Measurements from ENCODE around the gene FYCO1. TPM values are rescaled to one million over a fixed set of nuclear protein-coding genes. Genes with fewer than 3 reads are reported as not detected.

The FYCO1 gene
- total RNA-seq, 1 experiment from 2014 or later, result 19.7 TPM

- DNase-seq, result no peak
- Histone ChIP-seq H3K9me2 (ENCODE audit: insufficient read depth) (no peaks in the 10 kb centered on the region), H3K79me2 (ENCODE audit: low read depth) (peaks cover 56% of the 10 kb centered on the region), H3K4me1 (replicated peaks; ENCODE audit: insufficient read depth) (peaks cover 29% of the 10 kb centered on the region), H2AFZ (no peak overlapping the region), H3K4me3 (no peak overlapping the region), H3K36me3 (ENCODE audit: low read depth) (no peaks in the 10 kb centered on the region), H3K27me3 (ENCODE audit: insufficient read depth, low read depth) (no peaks in the 10 kb centered on the region), H3K9me3 (ENCODE audit: insufficient read depth, low read depth) (no peaks in the 10 kb centered on the region), H3F3A (ENCODE audit: insufficient read depth, low read depth) (peaks cover 5% of the 10 kb centered on the region; the same call in 1 of the 2 replicates), H3K27ac (no peak overlapping the region), H4K20me1 (ENCODE audit: insufficient read depth) (no peaks in the 10 kb centered on the region), H3K4me2 (no peak overlapping the region)
- intact Hi-C loops (cut with micrococcal nuclease; ENCODE audit: unreplicated experiment), result no loop called here
- no peak for TF ChIP-seq EZH2 (IDR thresholded peaks at IDR 0.05; ENCODE audit: low read depth)
- ChIA-PET CTCF (no interaction called here), POLR2A (ENCODE audit: unreplicated experiment) (no interaction called here)
- no TSS peak for BruUV-seq (replicated peaks)
Observed at GRCh38 chr3:45991341-45991740, 4.3 kb downstream of the FYCO1 start.

- Histone ChIP-seq H3K4me2 (no peak overlapping the region), H2AFZ (no peak overlapping the region), H3F3A (ENCODE audit: insufficient read depth, low read depth) (peaks cover 5% of the 10 kb centered on the region; the same call in 1 of the 2 replicates), H3K36me3 (ENCODE audit: low read depth) (no peaks in the 10 kb centered on the region), H3K79me2 (ENCODE audit: low read depth) (peaks cover 58% of the 10 kb centered on the region), H3K9me2 (ENCODE audit: insufficient read depth) (no peaks in the 10 kb centered on the region), H3K4me3 (no peak overlapping the region), H3K27ac (no peak overlapping the region), H3K9me3 (ENCODE audit: insufficient read depth, low read depth) (no peaks in the 10 kb centered on the region), H3K27me3 (ENCODE audit: insufficient read depth, low read depth) (no peaks in the 10 kb centered on the region), H3K4me1 (replicated peaks; ENCODE audit: insufficient read depth) (peaks cover 31% of the 10 kb centered on the region), H4K20me1 (ENCODE audit: insufficient read depth) (no peaks in the 10 kb centered on the region)
- ChIA-PET CTCF (interaction anchor here (0.7 kb wide), 1 partner anchor 265 kb away, joined by 3 read pairs; no protein-coding TSS in a partner anchor), POLR2A (ENCODE audit: unreplicated experiment) (no interaction called here)
- TF ChIP-seq EZH2 (IDR thresholded peaks at IDR 0.05; ENCODE audit: low read depth) (no peak), CTCF (conservative IDR thresholded peaks at IDR 0.05) (no peak)
- no TSS peak for BruUV-seq (replicated peaks)
- no peak for DNase-seq
- intact Hi-C loops (cut with micrococcal nuclease; ENCODE audit: unreplicated experiment), result no loop called here
Observed at GRCh38 chr3:45990181-45990580, 5.4 kb downstream of the FYCO1 start.

GRCh38 chr3:45988804-45989203, 6.8 kb downstream of the FYCO1 start:
- Histone ChIP-seq H3K9me2 (ENCODE audit: insufficient read depth) (no peaks in the 10 kb centered on the region), H2AFZ (no peak overlapping the region), H3K4me2 (no peak overlapping the region), H3F3A (ENCODE audit: insufficient read depth, low read depth) (peaks cover 5% of the 10 kb centered on the region; the same call in 1 of the 2 replicates), H3K9me3 (ENCODE audit: insufficient read depth, low read depth) (no peaks in the 10 kb centered on the region), H3K4me3 (no peak overlapping the region), H3K27me3 (ENCODE audit: insufficient read depth, low read depth) (no peaks in the 10 kb centered on the region), H3K36me3 (ENCODE audit: low read depth) (no peaks in the 10 kb centered on the region), H3K79me2 (ENCODE audit: low read depth) (peaks cover 47% of the 10 kb centered on the region), H3K4me1 (replicated peaks; ENCODE audit: insufficient read depth) (peaks cover 31% of the 10 kb centered on the region), H3K27ac (peak overlapping the region; percentile 29; the same call in 1 of the 2 replicates), H4K20me1 (ENCODE audit: insufficient read depth) (no peaks in the 10 kb centered on the region)
- ChIA-PET POLR2A (ENCODE audit: unreplicated experiment) (interaction anchor here (0.6 kb wide), 1 partner anchor 20 kb away, joined by 6 read pairs; no protein-coding TSS in a partner anchor), CTCF (no interaction called here)
- intact Hi-C loops (cut with micrococcal nuclease; ENCODE audit: unreplicated experiment), result no loop called here
- no TSS peak for BruUV-seq (replicated peaks)
- peak in 1 of 2 experiments; percentile 74 for DNase-seq
- no peak for TF ChIP-seq EZH2 (IDR thresholded peaks at IDR 0.05; ENCODE audit: low read depth)

- DNase-seq, result no peak
Observed at GRCh38 chr3:45988362-45988761, 7.3 kb downstream of the FYCO1 start.

More at GRCh38 chr3:45988362-45988761, 7.3 kb downstream of the FYCO1 start:
- Histone ChIP-seq H3K27me3 (ENCODE audit: insufficient read depth, low read depth) (no peaks in the 10 kb centered on the region), H2AFZ (no peak overlapping the region), H3K36me3 (ENCODE audit: low read depth) (no peaks in the 10 kb centered on the region), H4K20me1 (ENCODE audit: insufficient read depth) (no peaks in the 10 kb centered on the region), H3K9me3 (ENCODE audit: insufficient read depth, low read depth) (no peaks in the 10 kb centered on the region), H3K4me3 (no peak overlapping the region), H3K4me1 (replicated peaks; ENCODE audit: insufficient read depth) (peaks cover 31% of the 10 kb centered on the region), H3K79me2 (ENCODE audit: low read depth) (peaks cover 44% of the 10 kb centered on the region), H3K9me2 (ENCODE audit: insufficient read depth) (no peaks in the 10 kb centered on the region), H3K4me2 (no peak overlapping the region), H3F3A (ENCODE audit: insufficient read depth, low read depth) (peaks cover 5% of the 10 kb centered on the region; the same call in 1 of the 2 replicates), H3K27ac (no peak overlapping the region)
- ChIA-PET CTCF (no interaction called here), POLR2A (ENCODE audit: unreplicated experiment) (no interaction called here)
- no peak for TF ChIP-seq EZH2 (IDR thresholded peaks at IDR 0.05; ENCODE audit: low read depth)
- no peak for TF ChIP-seq CTCF (conservative IDR thresholded peaks at IDR 0.05)
- no TSS peak for BruUV-seq (replicated peaks)
- intact Hi-C loops (cut with micrococcal nuclease; ENCODE audit: unreplicated experiment), result no loop called here
